ENCODE results near the gene PRKCI. TPM values are rescaled to one million over a fixed set of nuclear protein-coding genes. Genes with fewer than 3 reads are reported as not detected.

PRKCI gene
- 54.9 TPM for polyA plus RNA-seq (2013, experiment 1 of 2)
- polyA plus RNA-seq (2013, experiment 2 of 2): 57.3 TPM

DNA sequence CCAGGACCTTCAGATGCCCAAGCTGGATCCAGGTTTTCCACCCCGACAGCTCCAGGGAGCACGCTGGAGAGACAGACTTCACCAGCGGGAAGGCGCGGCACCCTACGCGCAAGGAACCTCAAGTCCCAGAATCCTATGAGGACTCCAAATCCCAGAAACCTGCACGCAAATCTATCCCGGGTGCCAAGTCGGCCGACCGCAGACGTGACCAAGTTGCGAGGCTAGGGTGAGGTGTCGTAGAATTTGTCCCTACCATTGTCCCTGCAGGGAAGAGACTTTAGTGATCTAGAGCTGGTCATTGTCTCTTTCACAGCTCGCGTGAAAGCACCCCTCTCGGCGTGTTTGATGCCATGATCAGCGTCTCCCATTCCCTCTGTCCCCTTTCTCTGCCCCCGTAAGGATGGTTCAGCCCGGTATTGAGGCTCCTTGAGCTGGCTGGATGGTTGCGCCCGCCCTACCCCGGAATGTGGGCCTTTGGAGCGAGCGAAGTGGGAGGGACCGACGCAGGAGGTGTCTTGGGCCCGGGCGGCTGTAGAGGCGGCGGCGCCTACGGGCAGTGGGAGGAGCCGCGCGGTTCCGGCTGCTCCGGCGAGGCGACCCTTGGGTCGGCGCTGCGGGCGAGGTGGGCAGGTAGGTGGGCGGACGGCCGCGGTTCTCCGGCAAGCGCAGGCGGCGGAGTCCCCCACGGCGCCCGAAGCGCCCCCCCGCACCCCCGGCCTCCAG is at the start of gene PRKCI:
Gene PRKCI, plus strand, starts transcription at position 501 of the 723 bp plus-strand sequence. CDS start 246 bp downstream, outside the sequence.
- Histone ChIP-seq H3K79me1 (ENCODE audit: low read length) (no peaks in the 10 kb centered on the region), H2BK5ac (ENCODE audit: low read length) (peak within 1 kb of the TSS; percentile 98), H3K4me1 (ENCODE audit: control insufficient read depth, low read depth, low read length) (no peaks in the 10 kb centered on the region), H3K27ac (ENCODE audit: low read depth, low read length) (peak within 1 kb of the TSS; percentile 89), H3K79me2 (ENCODE audit: control insufficient read depth, insufficient read depth, low read length) (peaks cover 36% of the 10 kb centered on the region), H3K4me3 (ENCODE audit: low read length) (peak within 1 kb of the TSS; percentile 73), H3K23ac (ENCODE audit: low read length) (no peak within 1 kb of the TSS), H3K56ac (ENCODE audit: low read length) (peak within 1 kb of the TSS; percentile 98), H2AK5ac (ENCODE audit: low read length) (no peak within 1 kb of the TSS), H4K8ac (ENCODE audit: low read depth, low read length) (peak within 1 kb of the TSS; percentile 93), H3K4me2 (ENCODE audit: low read length) (peak within 1 kb of the TSS; percentile 81), H3K27me3 (ENCODE audit: insufficient read depth, low read length, poor library complexity) (no peaks in the 10 kb centered on the region), H2BK15ac (replicated peaks; ENCODE audit: low read depth) (no peak within 1 kb of the TSS), H4K5ac (ENCODE audit: low read length) (no peak within 1 kb of the TSS), H2BK120ac (ENCODE audit: low read depth, low read length) (no peak within 1 kb of the TSS), H3K4ac (ENCODE audit: low read depth, low read length) (peak within 1 kb of the TSS; percentile 92), H3K9ac (ENCODE audit: low read length) (peak within 1 kb of the TSS; percentile 89), H3K18ac (ENCODE audit: low read length) (peak within 1 kb of the TSS; percentile 94), H3K36me3 (ENCODE audit: control insufficient read depth, insufficient read depth, low read length) (no peaks in the 10 kb centered on the region)
- DNase-seq: peak; percentile 99
- WGBS (ENCODE audit: extremely low coverage, insufficient coverage, low lambda C conversion rate): no CpG with 5 or more reads among the region's 60 CpGs

- Histone ChIP-seq H3K4me3 (ENCODE audit: low read length) (no peak overlapping the region), H3K79me2 (ENCODE audit: control insufficient read depth, insufficient read depth, low read length) (peaks cover 12% of the 10 kb centered on the region), H3K4ac (ENCODE audit: low read depth, low read length) (no peak overlapping the region), H3K18ac (ENCODE audit: low read length) (no peak overlapping the region), H4K8ac (ENCODE audit: low read depth, low read length) (no peak overlapping the region), H2AK5ac (ENCODE audit: low read length) (no peak overlapping the region), H3K27ac (ENCODE audit: low read depth, low read length) (no peak overlapping the region), H3K4me1 (ENCODE audit: control insufficient read depth, low read depth, low read length) (peaks cover 4% of the 10 kb centered on the region), H3K9ac (ENCODE audit: low read length) (no peak overlapping the region), H3K36me3 (ENCODE audit: control insufficient read depth, insufficient read depth, low read length) (no peaks in the 10 kb centered on the region), H2BK15ac (replicated peaks; ENCODE audit: low read depth) (no peak overlapping the region), H3K23ac (ENCODE audit: low read length) (no peak overlapping the region), H2BK120ac (ENCODE audit: low read depth, low read length) (no peak overlapping the region), H2BK5ac (ENCODE audit: low read length) (no peak overlapping the region), H4K5ac (ENCODE audit: low read length) (no peak overlapping the region), H3K56ac (ENCODE audit: low read length) (no peak overlapping the region), H3K27me3 (ENCODE audit: insufficient read depth, low read length, poor library complexity) (no peaks in the 10 kb centered on the region), H3K4me2 (ENCODE audit: low read length) (no peak overlapping the region), H3K79me1 (ENCODE audit: low read length) (peaks cover 4% of the 10 kb centered on the region)
- WGBS (ENCODE audit: extremely low coverage, insufficient coverage, low lambda C conversion rate): no CpG with 5 or more reads among the region's 3 CpGs
- DNase-seq: no peak
Measured at GRCh38 chr3:170178651-170179050, 43.6 kb upstream of the PRKCI start.

DNA sequence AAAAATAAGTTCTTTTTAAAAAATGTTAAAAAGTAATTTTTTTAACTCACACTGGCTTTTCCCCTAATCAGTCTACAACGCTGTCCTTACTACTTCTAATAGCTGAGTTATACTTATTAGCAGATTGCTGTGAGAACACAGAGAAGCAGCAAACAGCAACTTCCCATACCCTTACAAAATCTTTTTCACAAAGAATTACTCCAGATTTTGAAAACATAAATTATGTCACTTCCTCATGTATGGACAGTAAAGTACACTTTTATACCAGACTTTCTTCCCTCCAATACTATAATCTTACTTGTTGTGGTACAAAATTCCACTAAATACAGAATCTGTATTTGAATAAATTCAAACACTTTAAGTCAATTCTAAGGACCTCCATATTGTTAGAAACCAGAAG is 42.8 kb upstream of the PRKCI start:
- no peak overlapping the region for H3K4ac ChIP-seq (ENCODE audit: low read depth, low read length)
- no peak overlapping the region for H2AK5ac ChIP-seq (ENCODE audit: low read length)
- H2BK5ac ChIP-seq (ENCODE audit: low read length): no peak overlapping the region
- no peak overlapping the region for H2BK120ac ChIP-seq (ENCODE audit: low read depth, low read length)
- H3K4me3 ChIP-seq (ENCODE audit: low read length): no peak overlapping the region
- H3K4me2 ChIP-seq (ENCODE audit: low read length): no peak overlapping the region
- no peak overlapping the region for H3K18ac ChIP-seq (ENCODE audit: low read length)
- H3K9ac ChIP-seq (ENCODE audit: low read length): no peak overlapping the region
- no peak overlapping the region for H4K5ac ChIP-seq (ENCODE audit: low read length)
- peaks cover 4% of the 10 kb centered on the region for H3K4me1 ChIP-seq (ENCODE audit: control insufficient read depth, low read depth, low read length)
- no CpG with 5 or more reads among the region's 1 CpG for WGBS (ENCODE audit: extremely low coverage, insufficient coverage, low lambda C conversion rate)
- H3K27ac ChIP-seq (ENCODE audit: low read depth, low read length): no peak overlapping the region
- no peak for DNase-seq
- H4K8ac ChIP-seq (ENCODE audit: low read depth, low read length): no peak overlapping the region
- H3K56ac ChIP-seq (ENCODE audit: low read length): no peak overlapping the region
- no peaks in the 10 kb centered on the region for H3K27me3 ChIP-seq (ENCODE audit: insufficient read depth, low read length, poor library complexity)
- H3K79me1 ChIP-seq (ENCODE audit: low read length): peaks cover 4% of the 10 kb centered on the region
- H2BK15ac ChIP-seq (replicated peaks; ENCODE audit: low read depth): no peak overlapping the region
- H3K79me2 ChIP-seq (ENCODE audit: control insufficient read depth, insufficient read depth, low read length): peaks cover 12% of the 10 kb centered on the region
- no peak overlapping the region for H3K23ac ChIP-seq (ENCODE audit: low read length)
- H3K36me3 ChIP-seq (ENCODE audit: control insufficient read depth, insufficient read depth, low read length): no peaks in the 10 kb centered on the region

DNA sequence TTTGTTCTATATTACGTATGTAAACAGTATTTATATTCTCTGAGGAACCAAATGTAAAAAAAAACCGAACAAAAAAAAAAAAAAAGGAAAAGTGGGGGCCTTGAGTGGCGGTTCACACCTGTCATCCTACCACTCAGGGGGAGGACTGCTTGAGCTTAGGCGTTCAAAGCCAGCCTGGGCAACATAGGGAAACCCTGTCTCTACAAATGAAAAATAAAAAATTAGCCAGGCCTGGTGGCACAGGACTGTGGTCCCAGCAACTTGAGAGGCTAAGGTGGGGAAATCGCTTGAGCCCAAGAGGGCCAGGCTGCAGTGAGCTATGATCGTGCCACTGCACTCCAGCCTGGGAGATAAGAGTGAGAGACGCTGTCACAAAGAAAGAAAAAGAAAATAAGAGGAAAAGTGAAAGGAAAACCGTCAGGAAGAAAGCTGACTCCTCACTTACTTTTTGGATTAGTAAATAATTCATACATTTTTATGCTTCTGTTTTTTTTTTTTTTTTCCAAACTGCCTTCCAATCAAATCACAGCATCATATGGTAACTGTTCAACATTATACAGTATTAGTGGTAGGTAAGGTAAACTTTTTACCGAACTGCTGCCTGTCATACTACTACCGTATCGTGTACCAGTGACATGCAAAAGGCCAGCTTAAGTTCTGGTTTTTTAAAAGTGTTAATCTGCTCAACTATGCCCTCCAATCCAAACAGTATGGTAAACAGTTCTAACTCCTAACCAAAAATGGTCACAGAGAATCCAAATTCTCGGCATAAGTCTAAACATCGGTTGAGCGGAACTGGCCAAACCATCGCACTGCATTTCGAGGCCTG is 41.9 kb upstream of the PRKCI start:
- peak; percentile 26 for DNase-seq
- Histone ChIP-seq H4K8ac (ENCODE audit: low read depth, low read length) (no peak overlapping the region), H3K36me3 (ENCODE audit: control insufficient read depth, insufficient read depth, low read length) (no peaks in the 10 kb centered on the region)

GRCh38 chr3:170180908-170181885 is 41.0 kb upstream of the PRKCI start, which contains the start of gene PHC3:
TSS of gene PHC3 (minus strand) at chr3:170181733. CDS start at chr3:170181715, 18 bp downstream.
- Histone ChIP-seq H3K4me2 (ENCODE audit: low read length) (peak within 1 kb of the TSS; percentile 33), H3K4ac (ENCODE audit: low read depth, low read length) (no peak within 1 kb of the TSS), H2BK120ac (ENCODE audit: low read depth, low read length) (peak within 1 kb of the TSS; percentile 17), H3K4me1 (ENCODE audit: control insufficient read depth, low read depth, low read length) (peaks cover 4% of the 10 kb centered on the region), H3K79me2 (ENCODE audit: control insufficient read depth, insufficient read depth, low read length) (peaks cover 12% of the 10 kb centered on the region), H4K5ac (ENCODE audit: low read length) (no peak within 1 kb of the TSS), H3K27ac (ENCODE audit: low read depth, low read length) (no peak within 1 kb of the TSS), H2AK5ac (ENCODE audit: low read length) (no peak within 1 kb of the TSS), H2BK5ac (ENCODE audit: low read length) (no peak within 1 kb of the TSS), H3K23ac (ENCODE audit: low read length) (no peak within 1 kb of the TSS), H4K8ac (ENCODE audit: low read depth, low read length) (no peak within 1 kb of the TSS), H3K18ac (ENCODE audit: low read length) (peak within 1 kb of the TSS; percentile 43), H2BK15ac (replicated peaks; ENCODE audit: low read depth) (no peak within 1 kb of the TSS), H3K56ac (ENCODE audit: low read length) (peak within 1 kb of the TSS; percentile 97), H3K36me3 (ENCODE audit: control insufficient read depth, insufficient read depth, low read length) (no peaks in the 10 kb centered on the region), H3K4me3 (ENCODE audit: low read length) (peak within 1 kb of the TSS; percentile 96), H3K9ac (ENCODE audit: low read length) (peak within 1 kb of the TSS; percentile 94), H3K79me1 (ENCODE audit: low read length) (peaks cover 4% of the 10 kb centered on the region), H3K27me3 (ENCODE audit: insufficient read depth, low read length, poor library complexity) (no peaks in the 10 kb centered on the region)
- DNase-seq: peak; percentile 95
- WGBS (ENCODE audit: extremely low coverage, insufficient coverage, low lambda C conversion rate): no CpG with 5 or more reads among the region's 71 CpGs

More for the DNA sequence above, 41.9 kb upstream of the PRKCI start:
- H2BK15ac ChIP-seq (replicated peaks; ENCODE audit: low read depth): no peak overlapping the region
- no peak overlapping the region for H3K27ac ChIP-seq (ENCODE audit: low read depth, low read length)
- peak overlapping the region; percentile 33 for H3K4me2 ChIP-seq (ENCODE audit: low read length)
- no peak overlapping the region for H3K18ac ChIP-seq (ENCODE audit: low read length)
- peak overlapping the region; percentile 96 for H3K4me3 ChIP-seq (ENCODE audit: low read length)
- no peak overlapping the region for H2BK120ac ChIP-seq (ENCODE audit: low read depth, low read length)
- H3K56ac ChIP-seq (ENCODE audit: low read length): peak overlapping the region; percentile 97
- no peak overlapping the region for H3K23ac ChIP-seq (ENCODE audit: low read length)
- H3K79me2 ChIP-seq (ENCODE audit: control insufficient read depth, insufficient read depth, low read length): peaks cover 12% of the 10 kb centered on the region
- H3K27me3 ChIP-seq (ENCODE audit: insufficient read depth, low read length, poor library complexity): no peaks in the 10 kb centered on the region
- peaks cover 4% of the 10 kb centered on the region for H3K4me1 ChIP-seq (ENCODE audit: control insufficient read depth, low read depth, low read length)
- no CpG with 5 or more reads among the region's 16 CpGs for WGBS (ENCODE audit: extremely low coverage, insufficient coverage, low lambda C conversion rate)
- H2BK5ac ChIP-seq (ENCODE audit: low read length): no peak overlapping the region
- H3K4ac ChIP-seq (ENCODE audit: low read depth, low read length): no peak overlapping the region
- H3K9ac ChIP-seq (ENCODE audit: low read length): peak overlapping the region; percentile 94
- no peak overlapping the region for H4K5ac ChIP-seq (ENCODE audit: low read length)
- no peak overlapping the region for H2AK5ac ChIP-seq (ENCODE audit: low read length)
- H3K79me1 ChIP-seq (ENCODE audit: low read length): peaks cover 4% of the 10 kb centered on the region
